GM11168 (cell line): ENCODE data around the gene CES2.

Source experiments
- in situ Hi-C: fragments of 300-500 bp; cut with MboI; formaldehyde crosslinking; loops from one replicate; pipeline ENCODE4 v1.12.0; 2022; ENCODE audit warnings: low sequenced_read_pairs; ENCODE audit not compliant: unreplicated experiment

The CES2 gene

GRCh38 chr16:66918355-66918754 is 17.0 kb upstream of the CES2 start:
- in situ Hi-C loops = no loop called here

GRCh38 chr16:66918803-66919568 is 16.3 kb upstream of the CES2 start, which contains the start of gene CDH16:
CDH16 (minus strand) TSS chr16:66918885; CDS start chr16:66918065, 820 bp downstream.
- in situ Hi-C loops = no loop called here

GRCh38 chr16:66919569-66920298 is 15.6 kb upstream of the CES2 start:
- in situ Hi-C loops = no loop called here

GRCh38 chr16:66920299-66920590 is 15.1 kb upstream of the CES2 start:
- in situ Hi-C loops = no loop called here

GRCh38 chr16:66920924-66921680 is 14.2 kb upstream of the CES2 start:
- in situ Hi-C loops = no loop called here

GRCh38 chr16:66921729-66922450 is 13.4 kb upstream of the CES2 start:
- in situ Hi-C loops = no loop called here

- in situ Hi-C loops = no loop called here
Observed at GRCh38 chr16:66923247-66923731, 12.0 kb upstream of the CES2 start.

GRCh38 chr16:66923866-66924265 is 11.4 kb upstream of the CES2 start:
- in situ Hi-C loops = no loop called here

- in situ Hi-C loops = no loop called here
Observed at GRCh38 chr16:66924527-66925321, 10.6 kb upstream of the CES2 start.

- in situ Hi-C loops = no loop called here
Observed at GRCh38 chr16:66925322-66925840, 9.9 kb upstream of the CES2 start, which contains the start of gene RRAD. RRAD (minus strand) TSS chr16:66925535; CDS start chr16:66925179, 356 bp downstream.

- in situ Hi-C loops = no loop called here
Observed at GRCh38 chr16:66926171-66926947, 9.0 kb upstream of the CES2 start.

- in situ Hi-C loops = no loop called here
Observed at GRCh38 chr16:66926961-66927436, 8.3 kb upstream of the CES2 start.

GRCh38 chr16:66927918-66928649 is 7.2 kb upstream of the CES2 start:
- in situ Hi-C loops = no loop called here

GRCh38 chr16:66928702-66929388 is 6.5 kb upstream of the CES2 start:
- in situ Hi-C loops = no loop called here

GRCh38 chr16:66930189-66930588 is 5.1 kb upstream of the CES2 start:
- in situ Hi-C loops = no loop called here

- in situ Hi-C loops = no loop called here
Observed at GRCh38 chr16:66931665-66932064, 3.7 kb upstream of the CES2 start.

- in situ Hi-C loops = no loop called here
Observed at GRCh38 chr16:66932076-66932475, 3.2 kb upstream of the CES2 start.
